Measurements from ENCODE around the gene NINJ1.

DNA sequence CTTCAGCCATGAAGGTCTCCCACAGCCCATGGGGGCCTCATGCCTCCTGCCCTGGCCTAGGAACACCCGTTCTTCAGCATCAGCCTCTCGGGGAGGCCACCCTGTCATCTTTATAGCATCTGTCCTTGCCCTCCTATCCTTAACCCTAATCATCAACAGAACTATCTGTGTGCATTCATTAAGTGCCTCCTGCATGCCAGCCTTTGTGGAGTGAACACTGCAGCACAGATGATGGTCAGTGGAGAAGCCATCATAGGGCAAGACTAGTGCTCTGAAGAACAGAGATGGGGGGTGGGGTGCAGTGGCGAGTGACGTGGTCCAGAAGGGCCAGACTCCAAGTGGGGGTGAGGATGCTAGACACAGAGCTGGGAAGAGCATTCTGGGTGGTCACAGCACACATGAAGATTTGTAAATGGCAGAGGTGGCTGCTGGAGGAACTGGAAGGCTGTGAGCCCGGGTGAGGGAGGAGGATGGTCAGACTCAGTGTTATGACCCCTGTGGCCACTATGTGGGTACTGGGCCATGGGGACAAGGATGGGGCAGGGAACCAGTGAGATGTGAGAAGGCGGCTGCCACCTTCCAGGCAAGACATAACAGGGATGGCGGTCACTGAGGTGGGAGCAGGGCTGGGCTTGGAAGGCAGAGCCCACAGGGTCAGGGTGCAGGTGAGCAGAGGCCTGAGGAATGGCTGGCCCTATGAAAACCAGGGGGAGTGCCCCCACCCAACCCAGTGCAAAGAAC, 41.6 kb downstream of the NINJ1 start:
- no peak for TF ChIP-seq EZH2 (IDR thresholded peaks at IDR 0.05; ENCODE audit: borderline replicate concordance, low read length)
- TF ChIP-seq, protein P1, sequence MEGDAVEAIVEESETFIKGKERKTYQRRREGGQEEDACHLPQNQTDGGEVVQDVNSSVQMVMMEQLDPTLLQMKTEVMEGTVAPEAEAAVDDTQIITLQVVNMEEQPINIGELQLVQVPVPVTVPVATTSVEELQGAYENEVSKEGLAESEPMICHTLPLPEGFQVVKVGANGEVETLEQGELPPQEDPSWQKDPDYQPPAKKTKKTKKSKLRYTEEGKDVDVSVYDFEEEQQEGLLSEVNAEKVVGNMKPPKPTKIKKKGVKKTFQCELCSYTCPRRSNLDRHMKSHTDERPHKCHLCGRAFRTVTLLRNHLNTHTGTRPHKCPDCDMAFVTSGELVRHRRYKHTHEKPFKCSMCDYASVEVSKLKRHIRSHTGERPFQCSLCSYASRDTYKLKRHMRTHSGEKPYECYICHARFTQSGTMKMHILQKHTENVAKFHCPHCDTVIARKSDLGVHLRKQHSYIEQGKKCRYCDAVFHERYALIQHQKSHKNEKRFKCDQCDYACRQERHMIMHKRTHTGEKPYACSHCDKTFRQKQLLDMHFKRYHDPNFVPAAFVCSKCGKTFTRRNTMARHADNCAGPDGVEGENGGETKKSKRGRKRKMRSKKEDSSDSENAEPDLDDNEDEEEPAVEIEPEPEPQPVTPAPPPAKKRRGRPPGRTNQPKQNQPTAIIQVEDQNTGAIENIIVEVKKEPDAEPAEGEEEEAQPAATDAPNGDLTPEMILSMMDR (conservative IDR thresholded peaks at IDR 0.05 in 1 of 2, IDR thresholded peaks at IDR 0.05 in 1 of 2; ENCODE audit: extremely low read depth in 1 of 2, insufficient read depth in 1 of 2, low read depth in 1 of 2, low read length in 2 of 2), result no peak

Measured in mammary epithelial cell (primary cell).